ENCODE results near the gene HTR7.
"Not testable (repeated sequence)": the region's sequence is repeated elsewhere in the genome, so short reads cannot be mapped to it uniquely, and the experiment has no call there.

HTR7 gene

GRCh38 chr10:90857635-90858460 lies at the start of gene HTR7:
HTR7 (minus strand) TSS chr10:90858039; CDS start chr10:90857671, 368 bp downstream.
- DNase-seq (ENCODE audit: low read depth in 2 of 2): peak in 1 of 2 donors; percentile 33

GRCh38 chr10:90906596-90906995 lies 48.8 kb upstream of the HTR7 start:
- DNase-seq (ENCODE audit: low read depth in 2 of 2): no peak

DNA sequence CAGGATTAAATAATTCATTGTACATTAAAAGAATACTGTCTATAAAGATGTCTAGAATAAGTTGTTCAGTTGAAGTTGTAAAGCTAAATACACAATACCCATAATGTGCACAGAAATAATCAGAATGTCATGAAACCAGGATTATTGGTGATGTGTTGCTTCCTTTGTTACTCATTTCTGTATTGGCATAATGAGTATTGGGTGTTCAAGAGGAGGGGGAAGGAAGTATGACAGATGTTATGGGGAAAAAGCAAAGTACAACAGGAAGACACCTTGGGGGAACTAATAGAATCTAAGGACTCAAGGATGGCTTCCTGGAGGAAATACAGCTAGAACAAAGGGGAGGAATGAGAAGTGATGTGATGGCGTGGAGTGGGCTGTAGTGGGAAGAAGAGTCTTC lies 48.1 kb upstream of the HTR7 start:
- no peak for DNase-seq (ENCODE audit: low read depth in 2 of 2)

DNA sequence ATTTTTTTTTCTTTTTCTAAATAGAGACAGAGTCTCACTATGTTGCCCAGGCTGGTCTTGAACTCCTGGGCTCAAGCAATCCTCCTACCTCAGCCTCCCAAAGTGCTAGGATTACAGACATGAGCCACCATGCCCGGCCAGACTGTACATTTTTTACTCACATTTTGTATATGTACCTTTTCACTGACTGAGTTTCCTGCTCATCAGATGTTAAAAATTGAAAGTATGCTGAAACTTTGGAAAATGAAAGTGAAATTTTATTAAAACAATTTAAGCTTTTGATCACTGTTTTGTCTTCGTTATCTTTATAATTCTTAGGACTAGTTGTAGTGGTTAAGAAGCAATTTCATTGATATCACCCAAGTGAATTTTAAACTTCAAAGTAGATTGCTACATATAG lies 39.1 kb upstream of the HTR7 start:
- not testable (repeated sequence) for DNase-seq (ENCODE audit: low read depth in 2 of 2)

GRCh38 chr10:90893190-90893589 lies 35.4 kb upstream of the HTR7 start:
- no peak for DNase-seq (ENCODE audit: low read depth in 2 of 2)

GRCh38 chr10:90890347-90890746 lies 32.5 kb upstream of the HTR7 start:
- DNase-seq (ENCODE audit: low read depth in 2 of 2): no peak

DNA sequence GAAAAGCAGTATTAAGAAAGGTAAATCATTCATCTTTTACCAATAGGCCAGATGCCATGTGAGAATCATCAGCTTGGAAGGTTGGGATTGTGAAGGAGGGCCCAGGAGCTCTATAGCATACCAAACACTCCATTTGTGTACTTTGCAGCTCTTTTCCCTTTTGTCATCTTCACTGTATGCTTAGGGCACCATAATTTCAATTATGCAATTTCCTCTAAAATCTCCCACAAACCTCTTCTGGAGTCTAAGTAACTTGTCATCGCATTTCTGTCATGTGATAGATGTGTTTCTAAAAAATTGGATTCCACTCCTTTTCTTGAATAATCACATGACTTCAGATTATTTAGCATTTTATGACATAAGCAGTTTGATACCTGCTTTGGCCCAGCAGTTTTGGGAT lies 31.8 kb upstream of the HTR7 start:
- no peak for DNase-seq (ENCODE audit: low read depth in 2 of 2)

DNA sequence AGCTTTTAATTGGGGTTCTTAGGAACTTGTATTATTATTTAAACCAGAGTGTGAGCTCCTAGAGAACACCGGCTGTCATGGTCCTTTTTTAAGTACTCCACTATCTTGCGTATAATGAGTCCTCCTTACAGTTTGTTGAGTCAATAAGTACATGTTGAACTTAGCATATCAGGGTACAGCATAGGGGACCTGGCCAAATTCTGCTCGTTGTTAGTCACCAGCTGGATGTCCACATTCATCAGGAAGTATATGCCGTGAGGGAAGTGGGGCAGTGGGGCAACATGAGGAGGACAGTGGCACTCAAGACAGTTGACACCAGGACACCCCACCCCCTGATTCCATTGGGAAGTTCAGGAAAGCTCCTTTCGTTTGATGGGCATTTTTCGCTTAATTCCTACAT lies 30.5 kb upstream of the HTR7 start:
- no peak for DNase-seq (ENCODE audit: low read depth in 2 of 2)

DNA sequence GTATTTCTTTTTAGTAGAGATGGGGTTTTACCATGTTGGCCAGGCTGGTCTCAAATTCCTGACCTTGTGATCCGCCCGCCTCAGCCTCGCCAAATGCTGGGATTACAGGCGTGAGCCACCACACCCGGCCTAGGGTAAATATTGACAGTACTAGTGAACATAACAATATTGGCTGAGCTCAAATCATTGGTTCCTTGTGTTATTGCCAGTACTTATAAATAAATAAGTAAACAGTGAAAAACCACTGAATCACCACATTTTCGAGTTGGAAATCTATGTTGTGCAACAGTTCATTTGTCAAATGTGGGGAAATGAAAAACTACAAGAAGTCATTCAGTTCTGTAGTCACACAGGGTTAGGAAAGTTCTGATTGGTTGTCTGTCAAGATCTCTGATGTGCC lies 29.7 kb upstream of the HTR7 start:
- no peak for DNase-seq (ENCODE audit: low read depth in 2 of 2)

- DNase-seq (ENCODE audit: low read depth in 2 of 2): no peak
Measured at GRCh38 chr10:90885176-90885575, 27.3 kb upstream of the HTR7 start.

- DNase-seq (ENCODE audit: low read depth in 2 of 2): no peak
Measured at GRCh38 chr10:90884431-90884830, 26.6 kb upstream of the HTR7 start.

- not testable (repeated sequence) for DNase-seq (ENCODE audit: low read depth in 2 of 2)
Measured at GRCh38 chr10:90880059-90880719, 22.4 kb upstream of the HTR7 start.

DNA sequence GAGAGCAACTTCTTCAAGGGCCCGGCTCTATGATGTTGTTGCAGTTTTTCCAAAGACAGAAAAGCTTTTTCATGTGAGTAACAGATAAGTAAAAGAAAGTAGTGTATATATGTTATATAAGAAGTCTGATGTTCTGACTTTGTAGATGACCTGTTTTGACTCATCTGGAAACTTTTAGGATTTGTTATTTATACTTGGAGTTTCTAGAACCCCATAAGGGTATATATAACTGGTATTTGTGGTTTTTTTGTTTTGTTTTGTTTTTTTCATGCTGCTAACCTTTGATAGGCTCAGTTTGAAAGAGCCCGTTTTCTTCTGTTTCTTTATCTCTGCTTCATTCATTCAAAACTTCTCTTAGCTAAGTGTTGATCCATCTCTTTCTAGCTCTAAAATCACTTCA lies 21.2 kb upstream of the HTR7 start:
- no peak for DNase-seq (ENCODE audit: low read depth in 2 of 2)

DNA sequence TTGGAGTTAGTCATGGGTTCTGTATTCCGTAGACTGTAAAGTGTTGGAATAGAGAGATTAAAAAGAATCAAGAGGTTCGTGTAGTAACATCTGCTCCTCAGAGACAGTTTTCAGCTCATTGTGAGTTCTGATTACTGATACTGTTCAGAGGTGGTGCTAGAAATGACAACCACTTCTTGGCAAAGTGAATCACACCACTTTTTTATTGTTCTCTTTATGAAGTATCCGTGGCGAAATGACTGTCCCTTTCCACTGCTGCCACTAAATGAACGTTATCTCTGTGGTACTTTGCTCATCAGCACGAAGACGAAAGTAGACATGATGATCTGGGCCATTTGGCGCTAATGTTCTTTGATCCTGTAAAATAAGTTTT lies 14.8 kb upstream of the HTR7 start:
- no peak for DNase-seq (ENCODE audit: low read depth in 2 of 2)

GRCh38 chr10:90871766-90872647 lies 14.2 kb upstream of the HTR7 start, which contains the start of gene RPP30:
RPP30 (plus strand) TSS chr10:90871974; CDS start chr10:90871987, 13 bp downstream.
- DNase-seq (ENCODE audit: low read depth in 2 of 2): peak; percentile 49 to 61

- no peak for DNase-seq (ENCODE audit: low read depth in 2 of 2)
Measured at GRCh38 chr10:90871279-90871765, 13.5 kb upstream of the HTR7 start.

- no peak for DNase-seq (ENCODE audit: low read depth in 2 of 2)
Measured at GRCh38 chr10:90866050-90866598, 8.3 kb upstream of the HTR7 start.

DNA sequence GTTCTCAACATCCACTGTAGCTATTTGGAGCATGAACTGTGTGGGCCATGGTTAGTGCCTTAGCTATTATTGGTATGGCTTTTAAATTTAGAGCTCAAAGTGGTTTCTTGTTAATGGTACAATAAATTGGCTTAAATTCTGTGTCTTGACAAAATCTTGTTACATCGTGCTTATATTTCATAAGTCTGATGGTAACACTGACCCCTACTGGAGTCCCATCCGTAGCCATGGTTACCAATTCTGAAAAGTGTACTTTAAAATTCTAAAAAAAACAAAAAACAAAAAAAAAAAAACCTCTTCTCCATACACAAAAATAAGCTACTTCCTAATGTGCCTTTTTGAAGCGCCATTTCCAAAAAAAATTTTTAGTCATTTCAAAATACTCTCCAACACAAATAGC lies 7.6 kb upstream of the HTR7 start:
- no peak for DNase-seq (ENCODE audit: low read depth in 2 of 2)

DNA sequence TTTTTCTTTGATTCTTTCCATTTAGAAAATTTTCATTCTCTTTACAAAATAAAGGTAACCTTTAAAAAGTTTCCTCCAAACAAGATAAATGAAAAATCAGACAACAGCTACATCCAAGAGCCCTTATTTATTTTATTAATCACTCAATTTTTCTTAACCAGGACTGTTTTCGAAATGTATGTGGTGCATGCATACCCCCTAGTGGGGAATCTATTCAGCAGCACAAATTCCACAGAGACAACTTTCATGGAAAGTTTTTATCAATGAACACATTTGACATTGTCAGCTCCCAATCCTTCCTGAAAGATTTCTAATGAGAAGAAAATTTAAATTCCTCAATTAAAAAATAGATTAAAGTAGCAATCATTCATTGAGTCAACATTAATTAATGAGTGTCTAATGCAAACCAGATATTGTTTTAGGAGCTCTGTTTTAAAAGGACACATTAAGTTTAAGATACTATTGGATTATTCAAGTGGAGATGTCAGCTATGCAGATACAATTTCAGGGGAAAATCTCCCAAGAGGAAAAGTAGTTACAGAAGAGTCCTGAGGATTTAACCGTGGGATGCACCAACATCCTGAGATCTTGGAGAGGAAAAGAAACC lies 5.2 kb upstream of the HTR7 start:
- no peak for DNase-seq (ENCODE audit: low read depth in 2 of 2)

DNA sequence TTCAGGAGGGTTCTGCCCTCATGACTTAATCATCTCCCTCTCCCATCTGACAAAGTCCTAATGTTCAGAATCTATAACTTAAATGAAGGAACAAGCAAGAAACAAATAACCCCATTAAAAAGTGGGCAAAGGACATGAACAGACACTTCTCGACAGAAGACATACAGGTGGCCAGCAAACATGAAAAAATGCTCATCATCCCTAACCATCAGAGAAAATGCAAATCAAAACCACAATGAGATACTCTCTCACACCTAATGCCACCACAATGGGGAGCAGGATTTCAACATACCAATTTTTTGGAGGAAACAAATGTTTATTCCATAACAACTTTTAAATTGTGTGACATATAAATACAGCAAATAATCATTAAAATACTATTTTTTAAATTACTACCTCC lies 3.0 kb upstream of the HTR7 start:
- DNase-seq (ENCODE audit: low read depth in 2 of 2): no peak

DNA sequence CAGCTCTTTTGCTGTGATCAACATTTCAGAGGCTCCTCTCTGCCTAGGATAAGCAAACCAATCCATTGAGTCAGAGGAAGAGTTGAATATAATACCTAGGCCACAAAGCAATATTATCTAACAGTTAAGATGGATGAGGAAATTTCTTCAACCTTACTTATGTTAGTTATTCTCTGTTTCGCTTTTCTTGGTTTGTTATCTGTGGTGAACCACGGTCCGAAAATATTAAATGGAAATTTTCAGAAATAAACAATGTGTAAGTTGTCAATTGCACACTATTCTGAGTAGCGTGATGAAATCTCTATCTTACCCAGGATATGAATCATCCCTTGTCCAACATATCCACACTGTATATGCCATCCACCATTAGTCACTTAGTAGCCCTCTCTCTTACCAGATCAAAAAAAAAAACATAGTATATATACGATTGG lies 1.5 kb upstream of the HTR7 start:
- DNase-seq (ENCODE audit: low read depth in 2 of 2): no peak

All from stimulated activated CD8-positive, alpha-beta memory T cell treated with anti-CD3 and anti-CD28 coated beads, Interleukin-7, amount 100 ng/mL, for 1 hour (primary cell).